Smooth muscle cell of the brain vasculature (primary cell): ENCODE data around the gene NEAT1.

Source experiments
- DNase-seq: peaks from one replicate; pipeline ENCODE4 v3.0.0-alpha.2; 2012; ENCODE audit warnings: low read depth, low spot score

Gene NEAT1

GRCh38 chr11:65433657-65434056, 11.1 kb downstream of the NEAT1 start:
- DNase-seq, result no peak

DNA sequence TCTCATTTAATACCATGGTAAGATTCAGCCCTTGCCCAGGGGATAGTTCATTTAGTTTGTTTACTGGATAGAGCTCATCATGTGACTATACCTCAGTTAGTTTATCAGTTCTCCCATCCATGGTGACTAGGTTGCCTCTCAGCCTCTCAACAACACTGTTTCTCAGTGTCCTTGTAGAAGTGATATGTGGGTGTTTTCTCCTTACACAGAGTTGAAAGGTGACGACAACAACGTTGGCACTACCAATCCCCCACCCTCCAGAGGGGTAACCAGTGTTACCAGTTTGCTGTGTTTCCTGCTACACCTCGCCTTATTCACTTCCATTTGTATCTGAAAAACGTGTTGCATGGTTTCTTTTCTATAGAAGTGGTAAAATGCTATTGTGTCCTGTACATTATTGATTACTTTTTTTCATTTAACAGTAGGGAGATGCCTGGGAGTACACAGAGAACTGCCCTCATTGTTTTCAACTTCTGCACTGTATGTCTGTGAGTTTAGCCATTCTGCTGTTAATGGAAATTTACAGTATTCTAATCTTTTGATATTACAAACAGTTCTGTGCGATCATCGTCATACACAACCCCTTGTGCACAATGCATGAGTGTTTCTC, 11.6 kb downstream of the NEAT1 start:
- no peak for DNase-seq

- DNase-seq, result no peak
Observed at GRCh38 chr11:65434667-65435410, 12.2 kb downstream of the NEAT1 start.

DNA sequence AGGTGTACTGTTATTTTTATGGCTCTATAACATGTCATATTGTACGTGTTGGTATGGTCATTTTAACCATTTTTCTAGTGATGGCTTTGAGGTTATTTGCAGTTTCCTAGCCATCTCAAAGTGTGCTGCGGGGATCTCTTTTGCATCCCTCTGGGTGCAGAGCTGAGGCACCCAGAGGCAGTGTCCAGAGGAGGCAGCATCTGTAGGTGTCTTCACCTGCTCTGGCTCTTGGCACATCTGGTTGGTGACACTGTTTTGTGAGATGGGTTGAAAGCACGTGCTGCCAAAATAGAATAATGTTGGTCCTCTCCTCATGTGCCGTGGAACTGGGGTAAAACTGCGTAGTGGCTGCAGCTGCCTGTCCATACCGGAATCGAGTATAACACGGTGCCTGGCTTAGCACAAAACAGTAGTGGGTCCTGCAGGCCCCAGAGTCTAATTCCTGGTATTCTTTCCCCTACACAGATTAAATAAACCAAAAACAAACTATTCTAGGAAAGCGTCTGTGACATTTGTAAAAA, 12.9 kb downstream of the NEAT1 start:
- no peak for DNase-seq

DNA sequence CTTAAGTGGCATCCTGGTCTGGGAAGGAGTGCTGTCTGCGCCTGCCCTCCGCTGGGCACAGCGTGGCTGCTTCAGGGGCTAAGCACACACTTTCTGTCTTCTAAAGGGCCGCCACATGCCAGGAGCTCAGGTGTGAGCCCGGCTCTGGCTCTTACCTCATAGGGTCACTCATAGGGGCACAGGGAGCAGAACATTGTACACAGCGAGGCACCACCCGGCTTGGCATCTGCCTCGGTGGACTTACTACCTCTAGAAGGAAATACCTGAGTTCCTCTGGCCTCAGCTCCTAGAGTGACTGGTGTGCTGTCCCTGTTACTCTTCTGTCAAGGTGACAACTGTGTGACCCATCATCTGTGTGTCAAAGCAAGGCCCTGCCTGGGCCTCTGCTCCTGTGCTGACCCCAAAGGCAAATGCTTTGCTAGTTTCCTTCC, 13.4 kb downstream of the NEAT1 start:
- no peak for DNase-seq

GRCh38 chr11:65436412-65437032, 13.9 kb downstream of the NEAT1 start:
- DNase-seq, result no peak

- DNase-seq, result no peak
Observed at GRCh38 chr11:65437436-65438227, 15.0 kb downstream of the NEAT1 start.

DNA sequence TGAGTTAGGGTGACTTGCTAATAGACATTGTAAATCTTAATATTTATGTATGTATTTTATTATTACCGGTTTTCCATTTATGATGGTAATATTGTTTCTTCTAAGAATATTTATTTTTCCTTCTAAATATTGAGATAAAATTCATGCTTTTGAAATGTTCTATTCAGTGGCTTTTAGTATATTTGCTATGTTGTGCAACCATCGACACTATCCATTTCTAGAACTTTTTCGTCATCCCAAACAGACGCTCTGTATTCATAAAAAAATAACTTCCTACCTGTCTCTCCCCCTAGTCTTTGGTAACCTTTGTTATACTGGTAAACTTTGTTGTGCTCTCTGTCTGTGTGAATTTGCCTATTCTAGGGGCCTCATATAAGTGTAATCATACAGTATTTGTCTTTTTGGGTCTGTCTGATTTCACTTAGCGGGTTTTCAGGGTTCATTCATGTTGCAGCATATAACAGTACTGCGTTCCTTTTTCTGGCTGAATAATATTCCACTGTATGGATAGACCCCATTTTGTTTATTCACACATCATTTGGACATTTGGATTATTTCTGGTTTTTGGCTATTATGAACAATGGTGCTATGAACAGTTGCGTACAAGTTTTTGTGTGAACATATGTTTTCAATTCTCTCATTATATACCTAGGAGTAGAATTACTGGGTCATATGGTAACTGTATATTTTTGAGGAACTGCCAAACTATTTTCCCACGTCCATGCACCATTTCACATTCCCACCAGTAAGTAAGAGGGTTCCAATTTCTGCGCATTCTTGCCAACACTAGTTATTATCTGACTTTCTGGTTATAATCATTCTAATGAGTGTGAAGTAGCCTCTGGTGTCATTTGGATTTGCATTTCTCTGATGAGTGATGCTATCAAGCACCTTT, 15.9 kb downstream of the NEAT1 start:
- no peak for DNase-seq

DNA sequence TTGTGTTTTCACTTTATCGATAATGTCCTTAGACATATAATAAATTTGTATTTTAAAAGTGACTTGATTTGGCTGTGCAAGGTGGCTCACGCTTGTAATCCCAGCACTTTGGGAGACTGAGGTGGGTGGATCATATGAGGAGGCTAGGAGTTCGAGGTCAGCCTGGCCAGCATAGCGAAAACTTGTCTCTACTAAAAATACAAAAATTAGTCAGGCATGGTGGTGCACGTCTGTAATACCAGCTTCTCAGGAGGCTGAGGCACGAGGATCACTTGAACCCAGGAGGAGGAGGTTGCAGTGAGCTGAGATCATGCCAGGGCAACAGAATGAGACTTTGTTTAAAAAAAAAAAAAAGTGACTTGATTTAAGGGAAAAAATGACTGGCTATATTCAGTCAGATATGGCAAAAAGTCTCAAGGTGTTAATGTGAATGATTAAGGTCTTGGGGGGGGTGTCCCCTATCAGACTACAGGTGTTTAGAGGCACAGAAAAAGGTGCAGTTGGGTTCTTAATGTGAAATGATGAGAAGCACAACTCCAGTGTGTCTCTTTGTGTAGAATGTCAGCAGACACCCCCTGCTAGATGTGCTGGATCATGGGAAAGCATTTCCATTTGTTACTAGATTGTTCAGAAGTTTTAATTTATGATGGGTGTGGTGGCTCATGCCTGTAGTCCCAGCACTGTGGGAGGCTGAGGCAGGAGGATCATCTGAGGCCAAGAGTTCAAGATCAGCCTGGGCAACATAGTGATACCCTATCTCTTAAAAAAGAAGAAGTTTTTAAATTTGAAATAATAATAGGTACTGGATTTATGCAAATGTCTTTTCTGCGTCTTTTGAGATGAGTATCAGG, 17.0 kb downstream of the NEAT1 start:
- no peak for DNase-seq

- no peak for DNase-seq
Observed at GRCh38 chr11:65440831-65441499, 18.4 kb downstream of the NEAT1 start.

- no peak for DNase-seq
Observed at GRCh38 chr11:65442842-65443331, 20.3 kb downstream of the NEAT1 start.

DNA sequence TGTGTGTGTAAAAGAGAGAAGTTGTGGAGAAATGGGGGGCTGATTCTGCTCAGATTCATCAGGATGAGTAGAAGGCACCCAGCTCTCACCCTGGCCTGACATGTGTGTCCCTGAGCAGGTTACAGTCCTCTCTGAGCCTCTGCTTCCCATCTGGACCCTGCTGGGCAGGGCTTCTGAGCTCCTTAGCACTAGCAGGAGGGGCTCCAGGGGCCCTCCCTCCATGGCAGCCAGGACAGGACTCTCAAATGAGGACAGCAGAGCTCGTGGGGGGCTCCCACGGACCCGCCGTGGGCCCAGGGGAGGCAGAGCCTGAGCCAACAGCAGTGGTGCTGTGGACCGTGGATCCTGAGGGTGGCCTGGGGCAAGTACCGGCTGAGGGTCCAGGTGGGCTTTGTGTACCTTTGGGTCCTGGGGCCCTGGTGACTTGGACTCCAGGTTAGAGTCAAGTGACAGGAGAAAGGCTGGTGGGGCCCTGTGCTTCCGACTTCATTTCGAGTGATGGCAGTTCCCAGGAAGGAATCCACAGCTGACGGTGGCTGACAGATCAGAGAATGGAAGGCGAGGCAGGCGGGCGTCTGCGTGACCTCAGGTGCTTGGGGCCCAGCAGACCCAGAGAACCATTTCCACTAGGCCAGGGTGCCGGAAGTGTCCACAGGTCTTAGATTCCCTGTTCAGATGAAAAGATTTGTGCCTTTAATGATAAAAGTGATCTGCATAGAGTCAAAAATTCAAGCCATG, 21.9 kb downstream of the NEAT1 start:
- DNase-seq, result no peak

GRCh38 chr11:65445101-65445603, 22.6 kb downstream of the NEAT1 start:
- DNase-seq, result no peak

DNA sequence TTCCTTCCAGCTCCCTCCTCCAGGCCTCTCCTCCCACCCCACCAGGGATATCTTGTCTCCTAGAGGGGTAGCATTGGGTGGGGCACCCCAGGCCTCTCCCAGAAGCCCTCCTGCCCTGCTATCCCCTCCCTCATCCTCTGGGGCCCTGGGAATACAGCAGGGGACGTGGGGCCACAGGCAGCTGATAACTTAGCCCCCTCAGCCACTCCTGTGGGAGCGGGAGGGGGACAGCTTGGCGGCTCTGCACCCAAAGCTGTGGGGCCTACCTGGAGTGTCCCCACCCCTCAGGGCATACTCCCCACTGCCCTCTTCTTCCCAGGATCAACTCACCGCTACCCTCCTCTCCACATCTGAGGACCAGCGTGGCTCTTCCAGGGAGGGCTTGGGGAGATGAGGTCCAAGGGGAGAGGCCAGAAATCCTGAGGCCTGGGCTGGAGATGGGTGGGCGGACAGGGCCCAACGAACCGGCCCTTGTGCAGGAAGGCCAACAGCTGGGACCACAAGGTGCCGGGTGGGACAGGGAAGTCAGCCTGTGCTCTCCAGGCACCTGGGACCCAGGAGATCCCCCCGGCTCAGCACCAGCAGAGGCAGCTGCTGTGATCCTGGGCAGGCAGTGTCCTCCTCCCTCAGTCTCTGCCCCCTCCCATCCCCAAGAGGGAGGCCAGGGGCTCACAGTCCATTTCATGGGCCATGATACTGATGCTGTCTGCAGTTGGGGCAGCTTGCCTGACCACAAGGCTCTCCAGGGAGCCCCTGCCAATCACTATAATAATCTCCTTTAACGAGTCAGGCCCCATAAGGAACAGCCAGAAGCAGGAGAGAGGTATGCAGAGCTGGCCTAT, 23.2 kb downstream of the NEAT1 start:
- no peak for DNase-seq

GRCh38 chr11:65446446-65447277, 24.1 kb downstream of the NEAT1 start:
- no peak for DNase-seq

GRCh38 chr11:65448074-65448417, 25.4 kb downstream of the NEAT1 start:
- DNase-seq, result no peak
